HG03064 (cell line): Measurements from ENCODE around the gene CADPS.

Experiments used
- ATAC-seq: cut with Tn5 transposase; IDR thresholded peaks from one replicate; pipeline ENCODE4 v1.9.1; 2021; ENCODE audit warnings: low read depth; ENCODE audit not compliant: unreplicated experiment

CADPS gene

GRCh38 chr3:62567097-62568021 is 307.9 kb downstream of the CADPS start:
- ATAC-seq: no peak

GRCh38 chr3:62566022-62566557 is 309.1 kb downstream of the CADPS start:
- ATAC-seq: no peak

GRCh38 chr3:62562596-62562995 is 312.6 kb downstream of the CADPS start:
- no peak for ATAC-seq

- no peak for ATAC-seq
These were observed 313.2 kb downstream of the CADPS start for GRCh38 chr3:62562017-62562416.

- ATAC-seq: no peak
These were observed 315.3 kb downstream of the CADPS start for GRCh38 chr3:62559831-62560445.

- no peak for ATAC-seq
These were observed 316.6 kb downstream of the CADPS start for GRCh38 chr3:62558549-62559112.

- no peak for ATAC-seq
These were observed 317.2 kb downstream of the CADPS start for GRCh38 chr3:62557983-62558382.

- no peak for ATAC-seq
These were observed 317.8 kb downstream of the CADPS start for GRCh38 chr3:62557450-62557849.

GRCh38 chr3:62556121-62556815 is 318.9 kb downstream of the CADPS start:
- ATAC-seq: no peak

GRCh38 chr3:62554264-62554799 is 320.9 kb downstream of the CADPS start:
- no peak for ATAC-seq

- no peak for ATAC-seq
These were observed 321.4 kb downstream of the CADPS start for GRCh38 chr3:62553811-62554210.

- ATAC-seq: no peak
These were observed 323.7 kb downstream of the CADPS start for GRCh38 chr3:62551556-62551955.

GRCh38 chr3:62550439-62550838 is 324.8 kb downstream of the CADPS start:
- no peak for ATAC-seq

GRCh38 chr3:62548528-62549205 is 326.5 kb downstream of the CADPS start:
- no peak for ATAC-seq

GRCh38 chr3:62546266-62546665 is 328.9 kb downstream of the CADPS start:
- ATAC-seq: no peak

- no peak for ATAC-seq
These were observed 333.0 kb downstream of the CADPS start for GRCh38 chr3:62542185-62542584.

- ATAC-seq: no peak
These were observed 335.5 kb downstream of the CADPS start for GRCh38 chr3:62539762-62540161.

- no peak for ATAC-seq
These were observed 336.4 kb downstream of the CADPS start for GRCh38 chr3:62538691-62539356.

- ATAC-seq: no peak
These were observed 340.9 kb downstream of the CADPS start for GRCh38 chr3:62534326-62534725.
